GM21381 (cell line): Measurements from ENCODE around the gene ZNF433.
"Not testable (repeated sequence)": the region's sequence is repeated elsewhere in the genome, so short reads cannot be mapped to it uniquely, and the experiment has no call there.

Experiments
- ATAC-seq: cut with Tn5 transposase; IDR thresholded peaks from one replicate; pipeline ENCODE4 v1.9.1; 2021; ENCODE audit warnings: mild to moderate bottlenecking, moderate library complexity; ENCODE audit not compliant: unreplicated experiment

ZNF433 gene

GRCh38 chr19:12035220-12036172 lies at the start of gene ZNF433:
Gene ZNF433, minus strand, starts transcription at chr19:12035679. Its CDS starts 140 bp downstream, at chr19:12035539.
- peak; percentile 79 for ATAC-seq

- not testable (repeated sequence) for ATAC-seq
Measured at GRCh38 chr19:12083336-12083735, 47.9 kb upstream of the ZNF433 start.

GRCh38 chr19:12077375-12077774 lies 41.9 kb upstream of the ZNF433 start:
- no peak for ATAC-seq

- ATAC-seq: not testable (repeated sequence)
Measured at GRCh38 chr19:12076331-12076730, 40.9 kb upstream of the ZNF433 start.

GRCh38 chr19:12075538-12076139 lies 40.2 kb upstream of the ZNF433 start:
- no peak for ATAC-seq

GRCh38 chr19:12064590-12065538 lies 29.4 kb upstream of the ZNF433 start, which contains the start of gene ZNF844:
Gene ZNF844, plus strand, starts transcription at chr19:12064731. Its CDS starts 143 bp downstream, at chr19:12064874.
- peak; percentile 60 for ATAC-seq

- ATAC-seq: no peak
Measured at GRCh38 chr19:12055784-12056183, 20.3 kb upstream of the ZNF433 start.

GRCh38 chr19:12052497-12053169 lies 17.2 kb upstream of the ZNF433 start, which contains the start of gene ZNF878:
Gene ZNF878, minus strand, starts transcription at chr19:12052961. Its CDS starts 160 bp downstream, at chr19:12052801.
- peak; percentile 88 for ATAC-seq

- ATAC-seq: no peak
Measured at GRCh38 chr19:12052091-12052496, 16.6 kb upstream of the ZNF433 start.

- ATAC-seq: no peak
Measured at GRCh38 chr19:12047868-12048267, 12.4 kb upstream of the ZNF433 start.

- ATAC-seq: no peak
Measured at GRCh38 chr19:12043752-12044422, 8.4 kb upstream of the ZNF433 start.

GRCh38 chr19:12042893-12043292 lies 7.4 kb upstream of the ZNF433 start:
- ATAC-seq: no peak

GRCh38 chr19:12034620-12035019 lies 859 bp downstream of the ZNF433 start:
- no peak for ATAC-seq

- ATAC-seq: no peak
Measured at GRCh38 chr19:12034198-12034597, 1.3 kb downstream of the ZNF433 start.

GRCh38 chr19:12015753-12016116 lies 19.7 kb downstream of the ZNF433 start:
- ATAC-seq: no peak

GRCh38 chr19:12015015-12015752 lies 20.3 kb downstream of the ZNF433 start:
- ATAC-seq: no peak

- peak; percentile 52 for ATAC-seq
Measured at GRCh38 chr19:12000152-12000981, 35.1 kb downstream of the ZNF433 start.

- ATAC-seq: no peak
Measured at GRCh38 chr19:11995174-11995573, 40.3 kb downstream of the ZNF433 start.
